T-cell (primary cell): ENCODE data around the gene MAP3K15. TPM values are rescaled to one million over a fixed set of nuclear protein-coding genes. Genes with fewer than 3 reads are reported as not detected.

Experiments
- ATAC-seq, 4 experiments: fragments of 200-7000 bp in 3 of 4; fragments of 150-1000 bp in 1 of 4; cut with Tn5 transposase; replicated peaks in 1 of 4; 1 replicate in 3 of 4; 2 replicates in 1 of 4; pipeline ENCODE4 v1.10.0; 2021; ENCODE audit warnings: moderate library complexity in 3 of 4, mild to moderate bottlenecking in 2 of 4, moderate number of reproducible peaks in 1 of 4
- CTCF ChIA-PET, 2 donors: fragments of 300-600 bp; sonication (Branson Sonifier 250); formaldehyde crosslinking; loops; one replicate each; lab custom pipeline; 2022; ENCODE audit warnings: antibody characterized with exemption in 2 of 2; lab: Charles Lee
- POLR2A ChIA-PET, 2 donors: fragments of 300-600 bp; sonication (Branson Sonifier 250); formaldehyde crosslinking; loops; one replicate each; lab custom pipeline; 2022; ENCODE audit warnings: antibody characterized with exemption in 2 of 2; lab: Charles Lee
- DNase-seq, 35 experiments: peaks; one replicate each; pipeline versions ENCODE4 v3.0.0 to v3.0.0-alpha.2; 2013 to 2023
- H3K27ac ChIP-seq: one replicate; pipeline ENCODE4 v1.5.1; 2013; ENCODE audit warnings: low read length
- H3K27me3 ChIP-seq, 2 experiments: replicated peaks in 1 of 2; 1 replicate in 1 of 2; 2 replicates in 1 of 2; pipeline versions ENCODE4 v1.6.1 to v1.7.0; 2013; ENCODE audit warnings: low read length in 1 of 2, mixed read lengths in 1 of 2; ENCODE audit not compliant: control insufficient read depth in 2 of 2, insufficient read depth in 2 of 2; ENCODE audit errors: extremely low read depth in 1 of 2
- H3K36me3 ChIP-seq, 2 donors: 1 replicate in 1 of 2; 2 replicates in 1 of 2; pipeline versions ENCODE4 v1.6.1 to v1.7.0; 2013; ENCODE audit warnings: low read length in 1 of 2; ENCODE audit not compliant: control insufficient read depth in 2 of 2, insufficient read depth in 1 of 2; ENCODE audit errors: extremely low read depth in 1 of 2
- H3K4me1 ChIP-seq, 2 experiments: 1 replicate in 1 of 2; 2 replicates in 1 of 2; pipeline versions ENCODE4 v1.6.1 to v1.7.0; 2013; ENCODE audit warnings: low read length in 2 of 2, mixed read lengths in 1 of 2; ENCODE audit not compliant: insufficient read depth in 2 of 2, control insufficient read depth in 1 of 2; ENCODE audit errors: extremely low read depth in 1 of 2
- H3K4me3 ChIP-seq, 2 donors: 1 replicate in 1 of 2; 2 replicates in 1 of 2; pipeline versions ENCODE4 v1.5.1 to v1.7.0; 2013; ENCODE audit warnings: mild to moderate bottlenecking in 2 of 2, low read length in 1 of 2, moderate library complexity in 1 of 2; ENCODE audit not compliant: control insufficient read depth in 1 of 2; ENCODE audit errors: extremely low read depth in 1 of 2
- H3K9me3 ChIP-seq: 2 replicates; pipeline ENCODE4 v1.7.0; 2013
- H3K27ac Mint-ChIP-seq, 2 donors: one replicate each; pipeline ENCODE4 v1.8.0; 2020 to 2021; ENCODE audit warnings: mild to moderate bottlenecking in 2 of 2, mixed read lengths in 2 of 2
- H3K27me3 Mint-ChIP-seq, 2 donors: one replicate each; pipeline ENCODE4 v1.8.0; 2021 to 2022; ENCODE audit warnings: mixed read lengths in 2 of 2
- H3K36me3 Mint-ChIP-seq: one replicate; pipeline ENCODE4 v1.8.0; 2021; ENCODE audit warnings: mixed read lengths
- H3K4me1 Mint-ChIP-seq, 3 donors: one replicate each; pipeline ENCODE4 v1.8.0; 2020 to 2022; ENCODE audit warnings: mixed read lengths in 3 of 3, mild to moderate bottlenecking in 1 of 3
- H3K4me3 Mint-ChIP-seq, 3 donors: one replicate each; pipeline ENCODE4 v1.8.0; 2020 to 2022; ENCODE audit warnings: mild to moderate bottlenecking in 3 of 3, mixed read lengths in 3 of 3, moderate library complexity in 3 of 3
- H3K9me3 Mint-ChIP-seq, 3 donors: one replicate each; pipeline ENCODE4 v1.8.0; 2020 to 2022; ENCODE audit warnings: mixed read lengths in 3 of 3
- WGBS: methylation state at CpG from one replicate; pipeline ENCODE4 v1.1.5; 2013; ENCODE audit warnings: missing lambda C conversion rate; ENCODE audit not compliant: insufficient coverage; 5-methylcytosine and 5-hydroxymethylcytosine counted together
- total RNA-seq, 35 experiments: library from RNA in 6 of 35; stranded (reverse) in 6 of 35; fragments of 120-200 nt in 1 of 35; gene quantifications; one replicate each; pipeline versions ENCODE4 v1.2.1 to v1.2.4 and lab custom pipeline; 2013 to 2026

Gene MAP3K15
- total RNA-seq, 5 donors from 2014 or later (not counting 1 experiment from before 2014, with no cell fraction given): 0.09 to 0.23 TPM; not detected in 3

DNA sequence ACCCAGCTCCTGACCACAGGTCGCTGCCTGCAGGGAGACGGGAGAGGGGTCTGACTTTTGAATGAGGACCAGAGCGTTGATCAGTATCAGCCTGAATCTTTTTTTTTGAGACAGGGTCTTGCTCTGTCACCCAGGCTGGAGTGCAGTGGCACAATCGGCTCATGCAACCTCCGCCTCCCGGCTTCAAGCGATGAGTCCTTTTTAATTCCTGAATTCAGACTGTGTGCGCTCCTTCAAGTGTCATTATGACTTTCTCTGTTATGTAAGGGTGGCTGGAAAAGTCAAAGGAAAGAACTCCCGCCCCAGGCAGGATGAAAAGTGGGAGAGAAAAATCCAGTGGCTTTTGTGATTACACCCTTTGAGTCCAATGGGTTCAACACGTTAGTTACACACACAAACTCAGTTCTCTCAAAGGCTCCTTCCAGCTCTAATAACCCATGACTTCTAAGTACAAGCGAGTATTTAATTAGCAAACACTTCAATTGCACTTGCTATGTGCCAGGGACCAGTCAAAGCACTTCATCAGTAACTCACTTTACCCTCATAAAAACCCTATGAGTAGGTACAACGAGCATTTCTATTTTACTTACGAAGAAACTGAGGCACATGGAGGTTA lies 127.1 kb downstream of the MAP3K15 start:
- H3K4me1 ChIP-seq: no peaks in the 10 kb centered on the region
- ATAC-seq: no peak
- H3K9me3 Mint-ChIP-seq: no peaks in the 10 kb centered on the region
- no peaks in the 10 kb centered on the region for H3K27me3 ChIP-seq
- no peak overlapping the region for H3K27ac ChIP-seq
- H3K36me3 Mint-ChIP-seq: no peaks in the 10 kb centered on the region
- H3K4me3 Mint-ChIP-seq: no peak overlapping the region
- CTCF ChIA-PET: no interaction called here
- H3K36me3 ChIP-seq: no peaks in the 10 kb centered on the region
- WGBS: no CpG with 5 or more reads among the region's 13 CpGs
- POLR2A ChIA-PET: no interaction called here
- no peak overlapping the region for H3K4me3 ChIP-seq
- DNase-seq: no peak
- no peak overlapping the region for H3K27ac Mint-ChIP-seq
- H3K9me3 ChIP-seq: no peaks in the 10 kb centered on the region
- no peaks in the 10 kb centered on the region for H3K4me1 Mint-ChIP-seq
- peaks cover 2 to 4% of the 10 kb centered on the region in 2 donors for H3K27me3 Mint-ChIP-seq

GRCh38 chrX:19386679-19387078 lies 128.6 kb downstream of the MAP3K15 start:
- ChIA-PET CTCF (interaction anchor here in 1 of 2 donors (0.6 kb wide), 1 partner anchor 14 kb away, joined by 4 read pairs; no protein-coding TSS in a partner anchor), POLR2A (no interaction called here)
- H3K36me3 Mint-ChIP-seq: no peaks in the 10 kb centered on the region
- no peak overlapping the region for H3K4me3 Mint-ChIP-seq
- Histone ChIP-seq H3K4me1 (no peaks in the 10 kb centered on the region), H3K27me3 (no peaks in the 10 kb centered on the region), H3K9me3 (no peaks in the 10 kb centered on the region), H3K4me3 (no peak overlapping the region), H3K36me3 (no peaks in the 10 kb centered on the region), H3K27ac (no peak overlapping the region)
- WGBS: no CpG with 5 or more reads among the region's 4 CpGs
- ATAC-seq (no peak), DNase-seq (no peak)
- no peaks in the 10 kb centered on the region for H3K9me3 Mint-ChIP-seq
- no peaks in the 10 kb centered on the region for H3K4me1 Mint-ChIP-seq
- peaks cover 2 to 4% of the 10 kb centered on the region in 2 donors for H3K27me3 Mint-ChIP-seq
- H3K27ac Mint-ChIP-seq: no peak overlapping the region

- H3K9me3 Mint-ChIP-seq: no peaks in the 10 kb centered on the region
- H3K36me3 Mint-ChIP-seq: no peaks in the 10 kb centered on the region
Measured at GRCh38 chrX:19382555-19383145, 132.7 kb downstream of the MAP3K15 start.

DNA sequence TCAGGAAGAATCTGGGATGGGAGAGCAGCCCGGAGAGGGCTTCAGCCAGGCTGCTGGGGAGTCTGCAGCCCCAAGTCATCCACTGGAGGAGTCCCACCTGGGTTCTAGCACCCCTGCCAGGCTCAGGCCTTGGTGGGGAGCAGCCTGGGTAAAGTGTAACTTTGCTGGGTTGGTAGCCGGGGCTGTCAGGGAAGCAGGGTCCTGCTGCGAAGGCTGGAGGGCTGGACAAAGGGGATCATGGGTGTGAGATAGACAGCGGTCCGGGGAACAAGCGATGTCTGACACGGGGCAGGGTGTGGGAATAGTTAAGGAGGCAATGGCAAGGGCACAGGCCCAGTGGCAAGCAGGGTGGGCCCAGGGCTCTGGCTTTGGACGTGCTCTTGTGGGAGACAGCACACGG lies 134.0 kb downstream of the MAP3K15 start:
- no peak for ATAC-seq
- Mint-ChIP-seq H3K4me3 (no peak overlapping the region), H3K27me3 (peaks cover 6 to 15% of the 10 kb centered on the region in 2 donors), H3K4me1 (no peaks in the 10 kb centered on the region), H3K36me3 (no peaks in the 10 kb centered on the region), H3K27ac (no peak overlapping the region), H3K9me3 (no peaks in the 10 kb centered on the region)
- ChIA-PET POLR2A (no interaction called here), CTCF (interaction anchor here in 1 of 2 donors (0.6 kb wide), 1 partner anchor 306 kb away, joined by 6 read pairs; no protein-coding TSS in a partner anchor)
- DNase-seq: no peak
- no peaks in the 10 kb centered on the region for H3K4me1 ChIP-seq
- 94% methylated on average over 8 of the region's 9 CpGs for WGBS
- H3K9me3 ChIP-seq: no peaks in the 10 kb centered on the region
- no peaks in the 10 kb centered on the region for H3K36me3 ChIP-seq
- no peak overlapping the region for H3K4me3 ChIP-seq
- no peak overlapping the region for H3K27ac ChIP-seq
- peaks cover 0 to 4% of the 10 kb centered on the region in 2 experiments for H3K27me3 ChIP-seq

More at GRCh38 chrX:19382555-19383145, 132.7 kb downstream of the MAP3K15 start:
- POLR2A ChIA-PET: no interaction called here
- H3K27me3 Mint-ChIP-seq: peaks cover 6 to 15% of the 10 kb centered on the region in 2 donors
- no peak overlapping the region for H3K27ac Mint-ChIP-seq
- no peak overlapping the region for H3K27ac ChIP-seq
- no peaks in the 10 kb centered on the region for H3K4me1 Mint-ChIP-seq
- ATAC-seq (peak; percentile 54 to 82 (median 77)), DNase-seq (peak in 32 of 35 experiments; percentile 8 to 61 (median 43))
- no peak overlapping the region for H3K4me3 Mint-ChIP-seq
- H3K9me3 ChIP-seq: no peaks in the 10 kb centered on the region
- H3K4me1 ChIP-seq: no peaks in the 10 kb centered on the region
- CTCF ChIA-PET: interaction anchor here (0.6 to 1.0 kb wide), 2 partner anchors 165 to 506 kb away, joined by 3 read pairs; no protein-coding TSS in a partner anchor
- 0% methylated on average over 1 of the region's 16 CpGs for WGBS
- H3K27me3 ChIP-seq: peaks cover 0 to 4% of the 10 kb centered on the region in 2 experiments
- no peak overlapping the region for H3K4me3 ChIP-seq
- no peaks in the 10 kb centered on the region for H3K36me3 ChIP-seq

DNA sequence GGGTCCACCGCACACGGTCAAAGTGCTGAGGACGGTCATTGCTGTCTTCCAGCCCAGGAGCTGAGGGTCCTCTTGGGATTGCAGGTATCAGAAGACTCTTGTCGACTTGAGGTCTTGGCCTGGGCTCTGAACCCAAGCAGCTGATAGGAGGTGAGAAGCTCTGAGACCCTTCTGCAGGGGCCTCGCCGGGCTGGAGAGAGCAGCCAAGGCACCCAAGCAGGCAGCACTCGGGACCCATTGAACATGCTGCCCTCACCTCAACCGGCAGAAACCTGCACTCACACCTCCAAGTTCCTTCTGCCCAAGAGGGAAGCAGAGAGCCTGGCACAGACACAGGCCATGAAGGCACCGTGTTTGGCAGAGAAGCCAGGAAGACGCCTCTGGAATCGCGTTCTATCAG lies 137.5 kb downstream of the MAP3K15 start:
- ChIA-PET CTCF (no interaction called here), POLR2A (interaction anchor here in 1 of 2 donors (0.6 to 0.7 kb wide), 2 partner anchors 10 to 971 kb away, joined by 3 read pairs; no protein-coding TSS in a partner anchor)
- no peaks in the 10 kb centered on the region for H3K9me3 Mint-ChIP-seq
- Histone ChIP-seq H3K36me3 (no peaks in the 10 kb centered on the region), H3K9me3 (no peaks in the 10 kb centered on the region), H3K27me3 (peaks cover 0 to 4% of the 10 kb centered on the region in 2 experiments), H3K4me1 (peaks cover 0 to 5% of the 10 kb centered on the region in 2 experiments), H3K27ac (no peak overlapping the region), H3K4me3 (no peak overlapping the region)
- H3K27me3 Mint-ChIP-seq: peaks cover 4 to 11% of the 10 kb centered on the region in 2 donors
- DNase-seq (no peak), ATAC-seq (no peak)
- H3K4me3 Mint-ChIP-seq: no peak overlapping the region
- H3K27ac Mint-ChIP-seq: no peak overlapping the region
- no peaks in the 10 kb centered on the region for H3K36me3 Mint-ChIP-seq
- H3K4me1 Mint-ChIP-seq: peaks cover under 1% of the 10 kb centered on the region in 3 donors
- 86% methylated on average over 5 of the region's 12 CpGs for WGBS

DNA sequence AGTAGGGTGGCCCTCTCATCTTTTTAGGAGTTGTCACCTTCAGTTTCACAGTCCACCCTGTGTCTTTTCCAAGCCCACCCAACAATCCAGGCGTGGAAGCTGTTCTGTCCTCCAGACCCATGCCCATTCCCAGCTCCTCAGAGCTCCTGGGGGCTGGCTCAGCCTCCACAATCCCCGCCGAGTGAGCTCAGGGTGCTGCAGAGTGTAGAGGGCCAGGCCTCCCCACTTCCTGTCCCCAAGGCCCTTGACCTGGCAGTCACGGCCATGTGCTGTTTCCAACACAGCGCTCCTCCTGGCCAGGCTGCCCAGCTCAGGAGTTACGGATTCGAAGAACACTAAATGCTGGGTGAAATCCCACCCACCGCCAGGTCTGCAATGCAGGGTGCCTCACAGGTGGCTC lies 139.8 kb downstream of the MAP3K15 start:
- no peak for DNase-seq
- Histone ChIP-seq H3K27ac (no peak overlapping the region), H3K4me1 (peaks cover 0 to 9% of the 10 kb centered on the region in 2 experiments), H3K4me3 (no peak overlapping the region), H3K27me3 (no peaks in the 10 kb centered on the region), H3K9me3 (no peaks in the 10 kb centered on the region), H3K36me3 (no peaks in the 10 kb centered on the region)
- H3K4me3 Mint-ChIP-seq: no peak overlapping the region
- 87% methylated on average over 3 of the region's 8 CpGs for WGBS
- ChIA-PET CTCF (no interaction called here), POLR2A (no interaction called here)
- H3K36me3 Mint-ChIP-seq: no peaks in the 10 kb centered on the region
- no peak overlapping the region for H3K27ac Mint-ChIP-seq
- no peaks in the 10 kb centered on the region for H3K9me3 Mint-ChIP-seq
- peaks cover 1 to 3% of the 10 kb centered on the region in 2 donors for H3K27me3 Mint-ChIP-seq
- no peak for ATAC-seq
- peaks cover 5 to 9% (median 6%) of the 10 kb centered on the region in 3 donors for H3K4me1 Mint-ChIP-seq
